ENCODE results near the gene ZBTB3. TPM values are rescaled to one million over a fixed set of nuclear protein-coding genes. Genes with fewer than 3 reads are reported as not detected.

ZBTB3 gene
- total RNA-seq, 1 experiment from 2014 or later = 12.9 TPM

DNA sequence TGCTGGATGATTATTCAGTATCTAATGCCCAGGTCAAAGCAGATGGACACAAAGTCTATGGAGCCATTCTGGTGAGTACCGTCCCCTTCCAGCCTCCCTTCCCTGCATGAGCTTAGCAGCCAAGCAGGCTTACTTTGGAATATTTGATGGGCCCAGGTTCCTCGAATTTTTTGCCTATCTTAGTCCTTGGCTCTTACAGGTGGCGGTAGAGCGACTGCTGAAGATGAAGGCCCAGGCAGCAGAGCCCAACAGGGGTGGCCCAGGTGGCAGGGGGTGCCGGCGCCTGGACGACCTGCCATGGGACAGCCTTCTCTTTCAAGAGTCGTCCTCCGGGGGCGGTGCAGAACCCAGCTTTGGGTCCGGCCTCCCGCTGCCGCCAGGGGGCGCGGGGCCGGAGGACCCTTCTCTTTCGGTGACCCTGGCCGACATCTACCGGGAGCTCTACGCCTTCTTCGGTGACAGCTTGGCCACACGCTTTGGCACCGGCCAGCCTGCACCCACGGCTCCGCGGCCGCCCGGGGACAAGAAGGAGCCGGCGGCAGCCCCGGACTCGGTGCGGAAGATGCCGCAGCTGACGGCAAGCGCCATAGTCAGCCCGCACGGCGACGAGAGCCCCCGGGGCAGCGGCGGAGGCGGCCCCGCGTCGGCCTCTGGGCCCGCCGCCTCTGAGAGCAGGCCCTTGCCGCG is 32.5 kb upstream of the ZBTB3 start:
- in situ Hi-C loops (cut with HindIII; ENCODE audit: low pct_unique_long_range_greater_than_20kb, low sequenced_read_pairs) = no loop called here
- POLR2A ChIA-PET = interaction anchor here (0.5 to 0.9 kb wide), 4 partner anchors 41 to 185 kb away, joined by 3 to 8 read pairs (median 4); partner anchors contain the start of gene MTA2
- BruUV-seq (replicated peaks) = no TSS peak

DNA sequence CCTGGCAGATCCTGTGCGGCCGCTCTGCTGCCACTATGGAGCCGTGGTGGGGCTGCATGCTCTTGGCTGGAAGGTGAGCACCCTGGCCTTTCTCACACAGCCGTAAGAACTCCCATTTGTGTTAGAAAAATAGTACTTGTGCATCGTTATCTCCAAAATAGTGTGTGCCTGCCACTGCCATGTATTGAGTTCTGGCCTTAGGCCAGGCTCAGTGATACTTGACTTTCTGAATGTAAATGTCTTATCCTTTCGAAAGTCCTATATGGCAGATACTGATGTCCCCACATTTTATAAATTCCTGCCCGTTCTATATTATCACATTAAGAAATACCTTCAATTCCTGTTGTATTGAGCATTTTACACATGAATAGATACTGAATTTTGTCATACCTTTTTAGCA is 28.8 kb upstream of the ZBTB3 start:
- TF ChIP-seq TCF7L2 (IDR thresholded peaks at IDR 0.05; ENCODE audit: low read depth, low read length) (no peak), SIN3A (IDR thresholded peaks at IDR 0.05; ENCODE audit: borderline replicate concordance, insufficient read depth, low read depth, low read length) (no peak), POLR2AphosphoS5 (IDR thresholded peaks at IDR 0.05; ENCODE audit: low read depth, low read length) (no peak)
- TF ChIP-seq, protein P1, sequence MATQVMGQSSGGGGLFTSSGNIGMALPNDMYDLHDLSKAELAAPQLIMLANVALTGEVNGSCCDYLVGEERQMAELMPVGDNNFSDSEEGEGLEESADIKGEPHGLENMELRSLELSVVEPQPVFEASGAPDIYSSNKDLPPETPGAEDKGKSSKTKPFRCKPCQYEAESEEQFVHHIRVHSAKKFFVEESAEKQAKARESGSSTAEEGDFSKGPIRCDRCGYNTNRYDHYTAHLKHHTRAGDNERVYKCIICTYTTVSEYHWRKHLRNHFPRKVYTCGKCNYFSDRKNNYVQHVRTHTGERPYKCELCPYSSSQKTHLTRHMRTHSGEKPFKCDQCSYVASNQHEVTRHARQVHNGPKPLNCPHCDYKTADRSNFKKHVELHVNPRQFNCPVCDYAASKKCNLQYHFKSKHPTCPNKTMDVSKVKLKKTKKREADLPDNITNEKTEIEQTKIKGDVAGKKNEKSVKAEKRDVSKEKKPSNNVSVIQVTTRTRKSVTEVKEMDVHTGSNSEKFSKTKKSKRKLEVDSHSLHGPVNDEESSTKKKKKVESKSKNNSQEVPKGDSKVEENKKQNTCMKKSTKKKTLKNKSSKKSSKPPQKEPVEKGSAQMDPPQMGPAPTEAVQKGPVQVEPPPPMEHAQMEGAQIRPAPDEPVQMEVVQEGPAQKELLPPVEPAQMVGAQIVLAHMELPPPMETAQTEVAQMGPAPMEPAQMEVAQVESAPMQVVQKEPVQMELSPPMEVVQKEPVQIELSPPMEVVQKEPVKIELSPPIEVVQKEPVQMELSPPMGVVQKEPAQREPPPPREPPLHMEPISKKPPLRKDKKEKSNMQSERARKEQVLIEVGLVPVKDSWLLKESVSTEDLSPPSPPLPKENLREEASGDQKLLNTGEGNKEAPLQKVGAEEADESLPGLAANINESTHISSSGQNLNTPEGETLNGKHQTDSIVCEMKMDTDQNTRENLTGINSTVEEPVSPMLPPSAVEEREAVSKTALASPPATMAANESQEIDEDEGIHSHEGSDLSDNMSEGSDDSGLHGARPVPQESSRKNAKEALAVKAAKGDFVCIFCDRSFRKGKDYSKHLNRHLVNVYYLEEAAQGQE (IDR thresholded peaks at IDR 0.05; ENCODE audit: insufficient read depth in 1 of 2, low read depth in 2 of 2, low read length in 1 of 2) = no peak
- TF ChIP-seq, protein P2, sequence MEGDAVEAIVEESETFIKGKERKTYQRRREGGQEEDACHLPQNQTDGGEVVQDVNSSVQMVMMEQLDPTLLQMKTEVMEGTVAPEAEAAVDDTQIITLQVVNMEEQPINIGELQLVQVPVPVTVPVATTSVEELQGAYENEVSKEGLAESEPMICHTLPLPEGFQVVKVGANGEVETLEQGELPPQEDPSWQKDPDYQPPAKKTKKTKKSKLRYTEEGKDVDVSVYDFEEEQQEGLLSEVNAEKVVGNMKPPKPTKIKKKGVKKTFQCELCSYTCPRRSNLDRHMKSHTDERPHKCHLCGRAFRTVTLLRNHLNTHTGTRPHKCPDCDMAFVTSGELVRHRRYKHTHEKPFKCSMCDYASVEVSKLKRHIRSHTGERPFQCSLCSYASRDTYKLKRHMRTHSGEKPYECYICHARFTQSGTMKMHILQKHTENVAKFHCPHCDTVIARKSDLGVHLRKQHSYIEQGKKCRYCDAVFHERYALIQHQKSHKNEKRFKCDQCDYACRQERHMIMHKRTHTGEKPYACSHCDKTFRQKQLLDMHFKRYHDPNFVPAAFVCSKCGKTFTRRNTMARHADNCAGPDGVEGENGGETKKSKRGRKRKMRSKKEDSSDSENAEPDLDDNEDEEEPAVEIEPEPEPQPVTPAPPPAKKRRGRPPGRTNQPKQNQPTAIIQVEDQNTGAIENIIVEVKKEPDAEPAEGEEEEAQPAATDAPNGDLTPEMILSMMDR (IDR thresholded peaks at IDR 0.05) = no peak

More for the DNA sequence above, 32.5 kb upstream of the ZBTB3 start:
- DNase-seq (ENCODE audit: low read depth, low spot score) (no peak), ATAC-seq (peak; percentile 81)
- intact Hi-C loops (cut with micrococcal nuclease; ENCODE audit: unreplicated experiment) = loop anchor here (2.0 kb wide), 1 partner anchor 76 kb away; no protein-coding TSS in a partner anchor
- TF ChIP-seq, protein P2 (IDR thresholded peaks at IDR 0.05) = peak; percentile 98
- TF ChIP-seq SIN3A (IDR thresholded peaks at IDR 0.05; ENCODE audit: borderline replicate concordance, insufficient read depth, low read depth, low read length) = peak; percentile 19; the same call in 1 of the 2 replicates
- TF ChIP-seq, protein P1 (IDR thresholded peaks at IDR 0.05; ENCODE audit: insufficient read depth in 1 of 2, low read depth in 2 of 2, low read length in 1 of 2) = no peak
- no peak for TF ChIP-seq TCF7L2 (IDR thresholded peaks at IDR 0.05; ENCODE audit: low read depth, low read length)
- TF ChIP-seq POLR2AphosphoS5 (IDR thresholded peaks at IDR 0.05; ENCODE audit: low read depth, low read length) = no peak
- CTCF ChIA-PET = interaction anchor here (0.5 to 1.4 kb wide), 7 partner anchors 11 to 177 kb away, joined by 3 to 7 read pairs (median 3); partner anchors contain the start of gene TAF6L
- peak overlapping the region; percentile 86 to 98 for H3K4me3 ChIP-seq (ENCODE audit: low read depth in 2 of 2, low read length in 2 of 2)
- no peaks in the 10 kb centered on the region for H3K9me3 ChIP-seq (ENCODE audit: control insufficient read depth, insufficient read depth, low read depth, low read length)
- H3K27me3 ChIP-seq (ENCODE audit: control insufficient read depth, insufficient read depth, low read length) = no peaks in the 10 kb centered on the region
- H3K36me3 ChIP-seq (ENCODE audit: control insufficient read depth, insufficient read depth, low read length) = peaks cover 3% of the 10 kb centered on the region
- peaks cover 30% of the 10 kb centered on the region for H3K4me1 ChIP-seq (ENCODE audit: control insufficient read depth, insufficient read depth, low read length)
- peak overlapping the region; percentile 87 for H3K27ac ChIP-seq (ENCODE audit: low read length)

More for the DNA sequence above, 28.8 kb upstream of the ZBTB3 start:
- POLR2A ChIA-PET = no interaction called here
- BruUV-seq (replicated peaks) = no TSS peak
- in situ Hi-C loops (cut with HindIII; ENCODE audit: low pct_unique_long_range_greater_than_20kb, low sequenced_read_pairs) (no loop called here), intact Hi-C loops (cut with micrococcal nuclease; ENCODE audit: unreplicated experiment) (no loop called here)
- no peaks in the 10 kb centered on the region for H3K27me3 ChIP-seq (ENCODE audit: control insufficient read depth, insufficient read depth, low read length)
- no peak for DNase-seq (ENCODE audit: low read depth, low spot score)
- H3K4me3 ChIP-seq (ENCODE audit: low read depth in 2 of 2, low read length in 2 of 2) = no peak overlapping the region
- H3K4me1 ChIP-seq (ENCODE audit: control insufficient read depth, insufficient read depth, low read length) = peaks cover 7% of the 10 kb centered on the region
- ATAC-seq = no peak
- CTCF ChIA-PET = no interaction called here
- no peaks in the 10 kb centered on the region for H3K9me3 ChIP-seq (ENCODE audit: control insufficient read depth, insufficient read depth, low read depth, low read length)
- no peak overlapping the region for H3K27ac ChIP-seq (ENCODE audit: low read length)
- peaks cover 3% of the 10 kb centered on the region for H3K36me3 ChIP-seq (ENCODE audit: control insufficient read depth, insufficient read depth, low read length)
